NCI-H1436 (cell line): ENCODE data around the gene PRSS21.
A peak's percentile ranks its signal among the peaks of the same experiment; 100 is the strongest.

Source experiments
- DNase-seq: peaks from one replicate; lab custom pipeline; 2025; lab: John Stamatoyannopoulos, UW

The PRSS21 gene

GRCh38 chr16:2816751-2817339 lies at the start of gene PRSS21:
Gene PRSS21 (plus strand): TSS chr16:2817237. CDS start chr16:2817269, 32 bp downstream.
- DNase-seq = no peak

- no peak for DNase-seq
These were observed 49.1 kb upstream of the PRSS21 start for GRCh38 chr16:2767891-2768290.

- no peak for DNase-seq
These were observed 48.5 kb upstream of the PRSS21 start for GRCh38 chr16:2768403-2769089.

GRCh38 chr16:2769100-2769529 lies 47.9 kb upstream of the PRSS21 start:
- DNase-seq = no peak

GRCh38 chr16:2769675-2770056 lies 47.4 kb upstream of the PRSS21 start:
- no peak for DNase-seq

GRCh38 chr16:2770057-2770951 lies 46.7 kb upstream of the PRSS21 start:
- DNase-seq = no peak

- DNase-seq = no peak
These were observed 45.3 kb upstream of the PRSS21 start for GRCh38 chr16:2771496-2772402.

- DNase-seq = no peak
These were observed 43.7 kb upstream of the PRSS21 start for GRCh38 chr16:2773188-2773968.

GRCh38 chr16:2774161-2774891 lies 42.7 kb upstream of the PRSS21 start:
- no peak for DNase-seq

GRCh38 chr16:2775131-2775716 lies 41.8 kb upstream of the PRSS21 start:
- no peak for DNase-seq

- DNase-seq = no peak
These were observed 41.1 kb upstream of the PRSS21 start for GRCh38 chr16:2775765-2776499.

GRCh38 chr16:2776500-2777139 lies 40.4 kb upstream of the PRSS21 start:
- DNase-seq = no peak

GRCh38 chr16:2777231-2777902 lies 39.7 kb upstream of the PRSS21 start, which contains the start of gene ELOB:
Gene ELOB (minus strand): TSS chr16:2777280. CDS start chr16:2777239, 41 bp downstream.
- DNase-seq = peak; percentile 74

GRCh38 chr16:2777903-2778629 lies 39.0 kb upstream of the PRSS21 start:
- DNase-seq = no peak

GRCh38 chr16:2778630-2778958 lies 38.4 kb upstream of the PRSS21 start:
- DNase-seq = no peak

- DNase-seq = no peak
These were observed 37.7 kb upstream of the PRSS21 start for GRCh38 chr16:2779151-2779920.
